ENCODE measurements around the gene CCT8L2.
"Not testable (repeated sequence)": the region's sequence is repeated elsewhere in the genome, so short reads cannot be mapped to it uniquely, and the experiment has no call there.

The CCT8L2 gene

DNA sequence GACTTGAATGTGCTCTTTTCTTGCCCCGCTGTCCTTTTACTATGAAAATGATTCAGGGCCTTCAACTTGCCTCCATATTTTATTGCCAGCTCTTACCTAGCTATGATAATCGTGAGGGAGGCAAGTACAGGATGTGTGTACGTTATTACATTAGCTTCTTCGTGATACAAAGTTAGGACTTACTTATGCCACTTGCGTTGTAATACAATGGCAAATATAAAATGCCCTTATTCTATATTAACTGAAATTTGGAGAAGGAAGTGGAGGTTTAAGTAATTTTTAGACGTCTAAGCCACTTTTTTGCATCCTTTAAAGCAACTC is 10.8 kb upstream of the CCT8L2 start:
- DNase-seq (no peak), ATAC-seq (ENCODE audit: insufficient read depth, low read depth) (peak; percentile 31; the same call in 1 of the 3 replicates)
- H3K9me3 ChIP-seq (ENCODE audit: insufficient read depth, low read length, severe bottlenecking): no peaks in the 10 kb centered on the region
- peaks cover 10% of the 10 kb centered on the region for H3K36me3 ChIP-seq (ENCODE audit: insufficient read depth, low read length)
- TF ChIP-seq CTCF (IDR thresholded peaks at IDR 0.05; ENCODE audit: borderline replicate concordance, extremely low read depth, low read length, poor library complexity, severe bottlenecking): no peak
- no peak for TF ChIP-seq EZH2 (IDR thresholded peaks at IDR 0.05; ENCODE audit: borderline replicate concordance, low read depth, low read length, severe bottlenecking)
- H3K27ac ChIP-seq (ENCODE audit: low read length): peak overlapping the region; percentile 89
- peak overlapping the region; percentile 85 for H3K4me2 ChIP-seq (ENCODE audit: insufficient read depth, low read length)
- peaks cover 29% of the 10 kb centered on the region for H4K20me1 ChIP-seq (ENCODE audit: insufficient read depth, low read length)
- H3K27me3 ChIP-seq (ENCODE audit: insufficient read depth, low read length, poor library complexity): peaks cover 8% of the 10 kb centered on the region
- H3K4me1 ChIP-seq (ENCODE audit: insufficient read depth, low read length): peaks cover 42% of the 10 kb centered on the region
- H3K9ac ChIP-seq (ENCODE audit: low read depth, low read length): peak overlapping the region; percentile 78
- H3K79me2 ChIP-seq (ENCODE audit: insufficient read depth, low read length): peaks cover 62% of the 10 kb centered on the region
- 0 out of 2 replicates have a peak overlapping the region, but pooled peaks have one; percentile 2 for H2AFZ ChIP-seq (ENCODE audit: low read depth, low read length)
- H3K4me3 ChIP-seq (ENCODE audit: low read depth in 1 of 2, low read length in 2 of 2): peak overlapping the region; percentile 66 to 81; a peak in 3 of 4 replicates

- Histone ChIP-seq H3K4me1 (ENCODE audit: insufficient read depth, low read length) (peaks cover 42% of the 10 kb centered on the region), H3K79me2 (ENCODE audit: insufficient read depth, low read length) (peaks cover 57% of the 10 kb centered on the region), H3K4me2 (ENCODE audit: insufficient read depth, low read length) (peak overlapping the region; percentile 85), H2AFZ (ENCODE audit: low read depth, low read length) (peak overlapping the region; percentile 53), H3K27ac (ENCODE audit: low read length) (peak overlapping the region; percentile 89), H4K20me1 (ENCODE audit: insufficient read depth, low read length) (peaks cover 25% of the 10 kb centered on the region), H3K4me3 (ENCODE audit: low read depth in 1 of 2, low read length in 2 of 2) (peak overlapping the region; percentile 66 to 81), H3K9ac (ENCODE audit: low read depth, low read length) (peak overlapping the region; percentile 78)
- not testable (repeated sequence) for H3K9me3 ChIP-seq (ENCODE audit: insufficient read depth, low read length, severe bottlenecking); H3K36me3 ChIP-seq (ENCODE audit: insufficient read depth, low read length); H3K27me3 ChIP-seq (ENCODE audit: insufficient read depth, low read length, poor library complexity)
- peak; percentile 9 for ATAC-seq (ENCODE audit: insufficient read depth, low read depth)
- peak; percentile 51 for DNase-seq
Observed at GRCh38 chr22:16602728-16603447, 10.3 kb upstream of the CCT8L2 start.

DNA sequence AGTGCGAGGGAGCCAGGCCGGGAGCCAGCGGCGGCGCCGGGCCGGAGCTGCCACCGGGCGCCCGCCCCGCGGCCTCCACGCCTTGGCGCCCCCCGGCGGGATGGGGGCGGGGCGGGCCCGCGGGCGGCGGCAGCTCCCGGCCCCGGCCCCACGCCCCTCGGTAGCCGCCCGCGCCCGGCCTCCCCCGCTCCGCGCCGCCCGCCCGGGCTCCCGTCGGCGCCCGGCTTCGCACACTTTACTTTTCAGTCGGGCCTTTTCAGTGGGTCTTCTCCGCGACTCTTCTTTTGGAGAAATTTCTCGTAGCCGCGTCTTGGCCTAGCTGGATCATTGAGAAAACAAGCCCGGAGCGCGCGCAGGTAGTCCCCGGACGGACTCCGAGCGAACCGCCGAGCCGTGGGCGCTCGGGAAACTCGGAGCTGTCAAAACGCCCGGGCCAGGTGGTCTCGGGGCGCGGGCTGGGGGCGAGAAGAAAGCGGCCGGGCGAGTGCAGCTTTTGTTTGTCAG is 9.7 kb upstream of the CCT8L2 start:
- Histone ChIP-seq H3K27ac (ENCODE audit: low read length) (peak overlapping the region; percentile 89), H3K4me2 (ENCODE audit: insufficient read depth, low read length) (peak overlapping the region; percentile 85), H3K4me1 (ENCODE audit: insufficient read depth, low read length) (peaks cover 42% of the 10 kb centered on the region), H3K9ac (ENCODE audit: low read depth, low read length) (peak overlapping the region; percentile 78), H3K4me3 (ENCODE audit: low read depth in 1 of 2, low read length in 2 of 2) (peak overlapping the region; percentile 66 to 81; a peak in 3 of 4 replicates), H3K79me2 (ENCODE audit: insufficient read depth, low read length) (peaks cover 51% of the 10 kb centered on the region), H2AFZ (ENCODE audit: low read depth, low read length) (peak overlapping the region; percentile 71), H4K20me1 (ENCODE audit: insufficient read depth, low read length) (peaks cover 22% of the 10 kb centered on the region)
- ATAC-seq (ENCODE audit: insufficient read depth, low read depth) (peak; percentile 6; the same call in 2 of the 3 replicates), DNase-seq (peak; percentile 45)
- not testable (repeated sequence) for H3K27me3 ChIP-seq (ENCODE audit: insufficient read depth, low read length, poor library complexity); H3K36me3 ChIP-seq (ENCODE audit: insufficient read depth, low read length); H3K9me3 ChIP-seq (ENCODE audit: insufficient read depth, low read length, severe bottlenecking)

- Histone ChIP-seq H3K36me3 (ENCODE audit: insufficient read depth, low read length) (peaks cover 5% of the 10 kb centered on the region), H2AFZ (ENCODE audit: low read depth, low read length) (peak overlapping the region; percentile 72), H3K4me1 (ENCODE audit: insufficient read depth, low read length) (peaks cover 38% of the 10 kb centered on the region), H3K9ac (ENCODE audit: low read depth, low read length) (peak overlapping the region; percentile 78), H3K27me3 (ENCODE audit: insufficient read depth, low read length, poor library complexity) (peaks cover 8% of the 10 kb centered on the region), H4K20me1 (ENCODE audit: insufficient read depth, low read length) (peaks cover 19% of the 10 kb centered on the region), H3K27ac (ENCODE audit: low read length) (peak overlapping the region; percentile 64), H3K4me2 (ENCODE audit: insufficient read depth, low read length) (peak overlapping the region; percentile 66), H3K9me3 (ENCODE audit: insufficient read depth, low read length, severe bottlenecking) (no peaks in the 10 kb centered on the region), H3K79me2 (ENCODE audit: insufficient read depth, low read length) (peaks cover 45% of the 10 kb centered on the region), H3K4me3 (ENCODE audit: low read depth in 1 of 2, low read length in 2 of 2) (peak overlapping the region; percentile 65 to 81; a peak in 3 of 4 replicates)
- DNase-seq (peak; percentile 74), ATAC-seq (ENCODE audit: insufficient read depth, low read depth) (peak; percentile 61)
- TF ChIP-seq CTCF (IDR thresholded peaks at IDR 0.05; ENCODE audit: borderline replicate concordance, extremely low read depth, low read length, poor library complexity, severe bottlenecking) (no peak), EZH2 (IDR thresholded peaks at IDR 0.05; ENCODE audit: borderline replicate concordance, low read depth, low read length, severe bottlenecking) (no peak)
Observed at GRCh38 chr22:16601437-16602223, 9.0 kb upstream of the CCT8L2 start.

DNA sequence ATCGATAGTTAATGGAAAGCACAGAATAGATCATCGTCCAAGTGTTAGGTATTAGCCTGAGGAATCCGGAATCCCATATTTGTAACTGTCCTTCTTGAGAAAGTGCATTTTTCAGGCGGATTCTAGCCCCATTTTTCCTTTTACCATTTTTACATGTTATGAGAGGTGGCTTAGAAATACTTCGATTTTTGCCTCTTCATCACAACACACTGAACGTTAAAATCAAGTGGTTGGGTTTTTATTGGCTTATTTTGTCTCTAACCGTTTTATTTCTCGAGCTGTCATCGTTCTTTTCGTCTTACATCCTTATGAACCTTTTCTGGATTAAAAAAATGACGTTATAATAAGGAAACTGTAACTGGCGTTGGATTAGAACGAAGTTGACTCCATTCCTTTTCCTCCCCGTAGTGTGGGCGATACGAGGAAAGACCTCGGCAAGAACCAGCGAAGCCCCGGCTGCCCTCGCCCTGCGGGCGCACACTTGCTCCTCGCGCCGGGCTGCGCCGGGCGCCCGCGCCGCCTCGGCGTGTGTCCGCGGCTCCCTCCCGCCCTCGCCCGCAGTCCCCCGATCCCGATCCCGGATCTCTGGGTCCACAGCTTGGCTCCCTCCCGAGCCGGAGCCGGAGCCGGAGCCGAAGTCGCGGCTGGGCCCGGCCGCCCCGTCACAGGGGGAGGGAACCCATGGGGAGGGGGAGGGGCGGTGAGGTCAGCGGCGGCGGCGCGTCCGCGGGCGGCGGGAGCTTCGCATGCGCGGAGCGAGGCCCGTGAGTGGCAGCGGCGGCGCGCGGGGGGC is 8.2 kb upstream of the CCT8L2 start:
- not testable (repeated sequence) for H3K36me3 ChIP-seq (ENCODE audit: insufficient read depth, low read length); H3K9me3 ChIP-seq (ENCODE audit: insufficient read depth, low read length, severe bottlenecking); H3K27me3 ChIP-seq (ENCODE audit: insufficient read depth, low read length, poor library complexity)
- DNase-seq (peak; percentile 86), ATAC-seq (ENCODE audit: insufficient read depth, low read depth) (peak; percentile 45)
- H3K4me2 ChIP-seq (ENCODE audit: insufficient read depth, low read length): peak overlapping the region; percentile 66
- H3K4me3 ChIP-seq (ENCODE audit: low read depth in 1 of 2, low read length in 2 of 2): peak overlapping the region; percentile 29 to 81; a peak in 3 of 4 replicates
- H3K79me2 ChIP-seq (ENCODE audit: insufficient read depth, low read length): peaks cover 37% of the 10 kb centered on the region
- peak overlapping the region; percentile 78 for H3K9ac ChIP-seq (ENCODE audit: low read depth, low read length)
- H3K27ac ChIP-seq (ENCODE audit: low read length): 0 out of 2 replicates have a peak overlapping the region, but pooled peaks have one; percentile 11
- peak overlapping the region; percentile 68 for H2AFZ ChIP-seq (ENCODE audit: low read depth, low read length)
- peaks cover 34% of the 10 kb centered on the region for H3K4me1 ChIP-seq (ENCODE audit: insufficient read depth, low read length)
- peaks cover 17% of the 10 kb centered on the region; the same call in 1 of the 2 replicates for H4K20me1 ChIP-seq (ENCODE audit: insufficient read depth, low read length)

All from DND-41 (cell line).